GM19025 (cell line): Measurements from ENCODE around the gene TEX22.

ENCODE experiments used
- ATAC-seq: cut with Tn5 transposase; IDR thresholded peaks from one replicate; pipeline ENCODE4 v1.9.1; 2021; ENCODE audit warnings: mild to moderate bottlenecking, low read depth, moderate library complexity; ENCODE audit not compliant: unreplicated experiment

TEX22 gene

GRCh38 chr14:105384041-105384557 lies 14.2 kb upstream of the TEX22 start:
- ATAC-seq = no peak

GRCh38 chr14:105384605-105385321 lies 13.6 kb upstream of the TEX22 start:
- ATAC-seq = no peak

DNA sequence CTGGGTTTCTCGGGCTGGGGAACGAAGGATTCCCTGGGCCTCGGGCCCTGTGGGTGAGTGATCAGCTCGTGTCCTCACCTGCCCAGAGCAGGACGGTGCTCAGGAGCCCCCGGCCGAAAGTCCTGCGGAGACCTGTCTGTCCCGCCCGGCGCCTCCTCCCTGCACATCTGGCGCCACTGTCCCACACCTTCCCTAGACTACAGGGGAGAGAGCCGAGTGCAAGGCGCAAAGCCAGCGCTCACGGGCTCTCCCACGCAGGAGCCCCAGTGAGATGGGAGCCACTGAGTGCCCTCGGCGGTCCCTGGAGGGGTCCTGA lies 13.1 kb upstream of the TEX22 start:
- no peak for ATAC-seq

- ATAC-seq = no peak
These were observed 12.5 kb upstream of the TEX22 start for GRCh38 chr14:105385698-105386365.

- no peak for ATAC-seq
These were observed 11.5 kb upstream of the TEX22 start for GRCh38 chr14:105386581-105387529.

GRCh38 chr14:105387530-105387922 lies 10.8 kb upstream of the TEX22 start:
- ATAC-seq = no peak

DNA sequence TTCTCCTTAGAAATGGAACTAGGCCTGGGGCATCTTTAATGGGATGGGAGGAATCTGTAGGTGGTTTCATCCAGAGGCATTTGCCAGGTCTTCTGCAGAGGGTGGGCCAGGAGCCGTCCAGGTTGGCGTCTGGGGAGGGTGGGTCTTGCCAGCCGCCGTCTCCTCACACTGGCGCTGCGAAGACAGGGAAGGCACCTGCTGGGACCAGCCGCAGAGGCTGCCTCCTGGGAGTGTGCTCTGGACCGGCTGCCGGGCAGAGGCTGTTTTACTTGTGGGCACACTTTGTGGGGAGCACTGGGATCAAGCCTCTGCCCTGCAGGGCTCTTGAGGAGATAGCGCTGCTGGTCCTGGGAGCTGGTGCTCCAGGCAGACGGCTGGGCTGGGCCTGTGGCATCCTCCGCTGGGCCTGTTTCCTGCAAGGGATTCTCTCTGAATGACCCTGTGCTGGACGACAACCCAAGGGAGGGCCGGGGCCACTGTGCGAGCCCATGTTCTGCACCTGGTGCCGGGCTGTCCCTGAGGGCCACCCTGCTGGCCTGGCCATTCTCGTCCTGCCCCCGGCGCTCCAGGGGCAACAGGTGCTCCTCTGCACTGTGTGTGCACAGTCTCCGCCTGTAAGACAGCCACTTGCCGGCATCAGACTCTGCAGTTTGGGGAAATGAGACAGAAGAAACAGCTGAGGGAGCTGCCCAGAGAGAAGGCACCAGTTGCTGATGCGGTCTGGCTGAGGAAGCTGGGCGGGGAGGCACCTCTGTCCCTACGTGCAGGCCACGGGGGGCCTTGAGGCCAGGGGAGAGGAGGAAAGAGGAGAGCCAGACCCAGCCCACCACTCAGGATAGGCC lies 10.0 kb upstream of the TEX22 start:
- ATAC-seq = no peak

DNA sequence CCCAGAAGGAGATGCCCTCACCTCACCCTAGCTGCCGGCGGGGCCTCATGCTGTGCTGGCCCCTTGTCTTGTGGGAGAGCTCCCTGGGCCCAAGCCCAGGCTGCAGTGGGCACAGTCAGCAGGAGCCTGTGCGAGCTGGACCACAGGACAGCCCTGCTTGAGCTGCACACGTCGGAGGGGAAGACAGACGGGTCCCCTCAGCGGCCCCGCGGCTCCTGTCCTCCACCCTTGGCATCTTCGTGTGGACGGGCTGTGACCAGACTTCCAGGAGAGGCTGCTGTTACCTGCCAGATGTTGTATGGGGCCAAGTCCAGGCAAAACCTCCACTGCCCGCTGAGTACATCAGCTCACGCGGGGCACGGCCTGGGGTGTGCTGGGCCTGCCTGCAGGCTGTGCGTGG lies 9.4 kb upstream of the TEX22 start:
- no peak for ATAC-seq

- ATAC-seq = no peak
These were observed 8.8 kb upstream of the TEX22 start for GRCh38 chr14:105389534-105389933.

DNA sequence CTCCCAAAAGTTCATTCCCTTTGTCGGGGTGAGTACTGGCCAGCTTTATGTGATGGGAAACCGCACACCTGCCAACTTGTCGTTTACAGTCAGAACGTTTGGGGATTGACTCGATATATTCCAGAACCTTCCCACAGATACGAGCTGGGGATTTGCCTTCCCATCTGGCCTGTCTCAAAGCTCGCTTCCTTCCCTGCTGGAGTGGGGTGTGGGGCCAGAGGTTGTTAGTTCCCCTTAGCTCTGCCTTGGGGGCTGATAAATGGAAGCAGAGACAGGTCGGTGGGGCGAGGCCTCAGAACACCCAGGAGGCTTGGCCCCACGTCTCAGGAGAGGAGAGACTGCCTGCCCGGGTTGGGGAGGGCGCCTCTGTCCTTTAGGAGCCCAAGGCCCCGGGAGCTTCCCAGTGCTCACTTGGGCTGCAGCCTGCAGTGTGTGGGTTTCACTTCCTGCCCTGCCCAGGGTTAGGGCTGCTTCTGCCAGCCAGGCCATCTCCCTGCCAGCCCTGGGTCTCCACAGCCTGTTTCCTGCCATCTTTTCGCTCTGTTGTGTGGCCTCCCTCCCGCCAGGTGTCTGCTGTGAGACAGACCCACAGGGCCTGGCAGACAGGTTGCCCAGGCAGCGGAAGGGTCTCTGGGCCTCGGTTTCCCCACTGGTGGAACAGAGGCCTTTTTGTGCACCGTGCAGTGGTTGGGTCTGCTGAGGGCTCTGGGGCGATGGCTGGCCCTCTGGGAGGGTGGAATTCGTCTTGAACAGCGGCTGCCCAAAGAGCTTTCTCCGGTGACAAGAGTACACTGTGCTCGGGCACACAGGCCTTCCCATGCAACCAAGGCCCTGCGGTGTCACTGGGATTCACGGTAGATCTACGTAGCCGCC lies 8.1 kb upstream of the TEX22 start:
- no peak for ATAC-seq

GRCh38 chr14:105390849-105391500 lies 7.4 kb upstream of the TEX22 start:
- no peak for ATAC-seq

DNA sequence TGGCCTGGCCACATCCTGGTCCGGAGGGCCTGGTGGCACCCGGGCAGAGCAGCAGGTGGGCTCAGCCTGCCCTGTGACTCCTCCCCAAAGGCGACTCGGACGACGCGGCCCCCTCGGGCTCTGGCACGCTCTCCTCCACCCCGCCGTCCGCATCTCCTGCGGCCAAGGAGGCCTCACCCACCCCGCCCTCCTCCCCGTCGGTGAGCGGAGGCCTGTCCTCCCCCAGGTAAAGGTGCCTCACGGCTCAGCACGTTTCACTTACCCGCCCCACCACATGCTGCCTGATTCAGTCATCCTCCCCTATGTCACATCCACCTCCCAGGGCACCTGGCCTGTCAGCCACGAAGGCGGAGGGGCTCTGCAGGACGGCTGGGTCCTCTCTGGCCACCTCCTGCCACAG lies 6.8 kb upstream of the TEX22 start:
- no peak for ATAC-seq

GRCh38 chr14:105392131-105393090 lies 5.9 kb upstream of the TEX22 start:
- ATAC-seq = no peak

DNA sequence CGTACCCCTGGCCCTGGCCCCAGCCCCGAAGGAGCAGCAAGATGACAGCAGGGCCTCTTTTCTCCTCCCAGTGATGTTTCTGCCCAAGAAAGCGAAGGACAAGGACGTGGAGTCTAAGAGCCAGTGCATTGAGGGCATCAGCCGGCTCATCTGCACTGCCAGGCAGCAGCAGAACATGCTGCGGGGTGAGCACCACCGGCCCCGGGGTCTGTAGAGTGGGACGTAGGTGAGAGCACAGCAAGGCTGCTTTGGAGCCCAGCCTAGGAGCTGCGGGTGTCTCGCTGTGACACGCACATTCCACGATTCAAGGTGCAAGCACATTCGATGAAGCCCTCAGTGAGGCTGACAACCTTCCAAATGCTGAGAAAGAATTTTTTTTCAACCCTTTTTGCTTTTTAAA lies 5.2 kb upstream of the TEX22 start:
- no peak for ATAC-seq

DNA sequence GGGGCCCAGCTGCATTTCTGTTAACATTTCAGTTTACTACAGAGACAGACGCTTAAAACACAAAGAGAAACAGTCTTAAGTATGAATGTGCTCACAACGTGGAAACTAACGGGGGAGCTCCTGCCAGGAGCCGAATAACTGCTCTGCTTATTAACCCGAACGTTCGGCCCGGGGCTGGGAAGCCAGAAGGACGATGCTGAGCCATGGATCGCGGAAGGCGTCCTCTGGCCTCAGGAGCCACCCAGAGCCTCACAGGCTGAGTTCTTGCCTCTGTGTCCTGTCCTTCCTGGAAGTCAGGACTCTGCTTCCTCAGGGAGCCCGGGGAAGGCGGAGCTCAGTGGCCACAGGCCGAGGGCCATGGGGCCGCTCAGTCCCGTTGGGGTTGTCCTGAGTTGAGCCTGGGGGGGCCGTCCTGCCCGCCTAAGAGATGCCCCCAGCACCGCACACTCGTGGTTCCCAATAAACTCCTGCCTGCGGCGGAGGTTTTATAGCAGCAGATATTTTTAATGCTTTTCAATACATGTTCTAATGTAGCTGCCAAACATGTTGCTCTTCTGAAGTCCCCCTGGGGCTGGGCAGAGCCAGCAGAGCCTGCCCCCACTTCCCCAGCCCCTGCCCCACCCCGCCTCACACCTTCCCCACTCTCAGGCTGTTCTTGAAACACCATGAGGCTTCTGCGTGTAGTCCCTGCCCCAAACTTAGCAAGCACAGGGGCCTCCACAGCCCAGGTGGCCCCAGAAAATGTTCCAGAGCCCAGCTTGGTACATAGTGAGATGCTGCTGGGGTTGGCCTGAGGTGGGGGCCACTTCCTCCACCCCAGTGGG lies 3.4 kb upstream of the TEX22 start:
- no peak for ATAC-seq

DNA sequence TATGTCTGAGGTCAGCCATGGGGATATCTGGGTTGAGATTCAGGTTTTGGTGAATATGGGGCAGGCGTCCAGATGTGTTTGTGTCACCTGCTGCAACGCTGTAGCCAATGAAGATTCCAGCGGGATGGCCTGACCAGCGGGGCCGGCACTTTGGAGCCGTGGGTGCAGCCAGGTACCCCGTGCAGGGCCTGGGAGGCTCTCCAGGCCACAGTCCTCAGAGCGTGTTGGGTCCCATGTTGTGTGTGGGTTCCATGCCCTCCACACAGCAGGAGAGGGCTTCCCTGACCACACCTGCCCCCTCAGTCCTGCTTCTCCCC lies 2.8 kb upstream of the TEX22 start:
- ATAC-seq = no peak

DNA sequence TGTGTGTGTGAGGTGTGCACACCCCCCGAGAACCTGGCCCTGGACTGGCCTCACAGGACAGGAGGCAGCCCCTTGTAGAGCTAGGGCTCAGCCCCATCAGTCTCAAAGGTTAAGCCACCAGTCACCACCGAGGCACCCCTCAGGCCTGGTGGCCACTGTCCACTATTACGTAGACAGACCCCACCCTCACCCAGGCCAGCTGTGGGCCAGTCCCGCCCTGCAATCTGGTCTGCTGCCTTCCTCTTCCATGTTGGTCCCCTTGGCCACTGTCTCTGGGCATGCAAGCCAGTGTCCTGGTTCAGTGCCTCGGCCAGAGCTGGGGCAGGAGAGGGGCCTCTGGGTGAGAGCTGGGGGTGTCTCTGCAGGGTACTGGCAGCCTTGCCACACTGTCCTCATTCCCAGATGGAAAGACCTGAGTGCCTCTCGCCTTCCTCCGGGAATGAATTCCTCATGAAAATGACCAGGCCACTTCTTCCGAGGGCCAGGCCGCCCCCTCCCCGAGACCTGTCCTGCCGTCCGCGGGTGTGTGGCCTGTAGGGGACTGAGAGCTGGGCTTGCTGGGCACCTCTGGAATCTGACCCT lies 897 bp upstream of the TEX22 start:
- ATAC-seq = no peak
